Measurements from ENCODE around the gene NUDT22. TPM values are rescaled to one million over a fixed set of nuclear protein-coding genes. Genes with fewer than 3 reads are reported as not detected.

The NUDT22 gene
- total RNA-seq, 1 donor from 2014 or later: 45.0 TPM

GRCh38 chr11:64226507-64227051 lies 505 bp downstream of the NUDT22 start:
- intact Hi-C loops (cut with DNase I): no loop called here
- peaks cover 44% of the 10 kb centered on the region for H3K4me1 ChIP-seq
- H3K36me3 ChIP-seq: peaks cover 13% of the 10 kb centered on the region
- DNase-seq (peak; percentile 80), ATAC-seq (peak; percentile 50 to 60)
- no peaks in the 10 kb centered on the region for H3K27me3 ChIP-seq (ENCODE audit: low read depth)
- H3K27ac ChIP-seq: peak overlapping the region; percentile 96
- H3K4me3 ChIP-seq: peak overlapping the region; percentile 97
- no peak for TF ChIP-seq CTCF (IDR thresholded peaks at IDR 0.05)
- H3K9me3 ChIP-seq: no peaks in the 10 kb centered on the region

GRCh38 chr11:64227405-64227956 lies 1.4 kb downstream of the NUDT22 start:
- no peak for DNase-seq
- peak overlapping the region; percentile 97 for H3K4me3 ChIP-seq
- no peaks in the 10 kb centered on the region for H3K9me3 ChIP-seq
- H3K4me1 ChIP-seq: peaks cover 53% of the 10 kb centered on the region
- TF ChIP-seq CTCF (IDR thresholded peaks at IDR 0.05): no peak
- intact Hi-C loops (cut with DNase I): no loop called here
- peak overlapping the region; percentile 96 for H3K27ac ChIP-seq
- peaks cover 13% of the 10 kb centered on the region for H3K36me3 ChIP-seq
- no peak for ATAC-seq
- no peaks in the 10 kb centered on the region for H3K27me3 ChIP-seq (ENCODE audit: low read depth)

- Histone ChIP-seq H3K27ac (peak overlapping the region; percentile 86), H3K9me3 (no peaks in the 10 kb centered on the region), H3K4me3 (peak overlapping the region; percentile 69), H3K36me3 (no peaks in the 10 kb centered on the region), H3K27me3 (ENCODE audit: low read depth) (no peaks in the 10 kb centered on the region), H3K4me1 (peaks cover 70% of the 10 kb centered on the region)
- intact Hi-C loops (cut with DNase I): no loop called here
- no peak for TF ChIP-seq CTCF (IDR thresholded peaks at IDR 0.05)
- DNase-seq: no peak
- no peak for ATAC-seq
Measured at GRCh38 chr11:64229090-64229743, 3.1 kb downstream of the NUDT22 start.

GRCh38 chr11:64229744-64230170 lies 3.7 kb downstream of the NUDT22 start:
- no peak for TF ChIP-seq CTCF (IDR thresholded peaks at IDR 0.05)
- Histone ChIP-seq H3K36me3 (no peaks in the 10 kb centered on the region), H3K4me1 (peaks cover 68% of the 10 kb centered on the region), H3K4me3 (peak overlapping the region; percentile 69), H3K27me3 (ENCODE audit: low read depth) (no peaks in the 10 kb centered on the region), H3K9me3 (no peaks in the 10 kb centered on the region), H3K27ac (peak overlapping the region; percentile 86)
- ATAC-seq: no peak
- DNase-seq: no peak
- intact Hi-C loops (cut with DNase I): no loop called here

GRCh38 chr11:64230171-64230984 lies 4.3 kb downstream of the NUDT22 start, which contains the start of gene DNAJC4:
Gene DNAJC4 (plus strand): TSS chr11:64230548. CDS start chr11:64230855, 307 bp downstream.
- ATAC-seq: peak; percentile 74 to 79
- peak; percentile 95 for DNase-seq
- H3K4me1 ChIP-seq: peaks cover 67% of the 10 kb centered on the region
- no peak for TF ChIP-seq CTCF (IDR thresholded peaks at IDR 0.05)
- intact Hi-C loops (cut with DNase I): no loop called here
- peak within 1 kb of the TSS; percentile 86 for H3K27ac ChIP-seq
- peak within 1 kb of the TSS; percentile 69 for H3K4me3 ChIP-seq
- no peaks in the 10 kb centered on the region for H3K27me3 ChIP-seq (ENCODE audit: low read depth)
- no peaks in the 10 kb centered on the region for H3K36me3 ChIP-seq
- H3K9me3 ChIP-seq: no peaks in the 10 kb centered on the region
